GM12864 (cell line): ENCODE measurements around the gene CPNE9.

Experiments used
- DNase-seq: peaks from one replicate; pipeline ENCODE4 v3.0.0-alpha.2; 2011; ENCODE audit warnings: low read depth
- H3K4me3 ChIP-seq: 2 replicates; pipeline ENCODE4 v1.5.1; 2011; ENCODE audit warnings: mild to moderate bottlenecking, low read depth, low read length, control low read depth
- CTCF ChIP-seq: IDR thresholded peaks from 2 replicates; pipeline ENCODE4 v1.5.1; 2011; ENCODE audit warnings: low read depth, mild to moderate bottlenecking, moderate library complexity, low read length, control low read depth, inconsistent platforms; ENCODE audit errors: missing control alignments

Gene CPNE9

GRCh38 chr3:9692416-9692815 is 11.2 kb upstream of the CPNE9 start:
- no peak overlapping the region for H3K4me3 ChIP-seq
- TF ChIP-seq CTCF: no peak
- DNase-seq: no peak

DNA sequence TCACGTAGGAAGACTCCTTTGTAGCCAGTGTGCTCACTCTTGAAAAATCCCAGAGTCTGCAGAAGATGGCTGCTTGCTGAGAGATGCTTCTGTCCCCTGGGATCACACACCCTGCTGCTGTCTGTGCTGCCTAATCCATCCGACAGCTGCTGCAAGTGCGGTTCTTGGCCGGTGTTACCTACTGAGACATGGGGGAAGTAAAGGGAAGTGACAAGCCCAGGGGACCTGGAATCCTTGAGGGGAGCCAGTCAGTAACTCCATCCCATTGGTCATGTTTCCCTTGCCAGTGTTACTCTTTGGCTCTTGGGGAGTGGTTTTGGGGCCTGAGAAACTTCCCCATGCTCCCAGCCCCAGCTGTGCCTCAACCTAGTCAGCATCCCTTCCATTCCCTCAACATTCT is 8.3 kb upstream of the CPNE9 start:
- no peak for DNase-seq
- TF ChIP-seq CTCF: no peak
- H3K4me3 ChIP-seq: no peak overlapping the region

DNA sequence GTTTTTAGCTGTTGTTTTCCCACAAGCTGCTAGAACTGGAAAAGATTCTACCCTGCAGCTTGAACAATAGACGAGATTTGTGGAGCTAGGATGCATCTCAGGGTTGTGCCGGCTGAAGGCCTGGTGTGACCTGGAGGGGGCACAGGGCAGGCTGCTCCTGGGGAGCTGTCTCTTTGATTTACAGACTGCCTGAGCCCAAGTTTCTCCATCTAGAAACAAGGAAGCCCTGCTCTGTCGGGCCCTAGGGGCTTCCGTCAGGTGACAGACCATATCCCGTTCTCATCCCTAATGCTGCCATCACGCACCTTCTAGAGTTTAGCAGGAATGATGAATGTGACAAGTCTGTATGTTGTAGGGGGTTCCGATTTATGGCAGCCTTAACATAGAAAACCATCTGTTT is 7.9 kb upstream of the CPNE9 start:
- TF ChIP-seq CTCF: no peak

GRCh38 chr3:9696480-9697220 is 7.0 kb upstream of the CPNE9 start:
- no peak for TF ChIP-seq CTCF
- DNase-seq: no peak
- no peak overlapping the region for H3K4me3 ChIP-seq

More for the DNA sequence above, 7.9 kb upstream of the CPNE9 start:
- no peak overlapping the region for H3K4me3 ChIP-seq
- no peak for DNase-seq

DNA sequence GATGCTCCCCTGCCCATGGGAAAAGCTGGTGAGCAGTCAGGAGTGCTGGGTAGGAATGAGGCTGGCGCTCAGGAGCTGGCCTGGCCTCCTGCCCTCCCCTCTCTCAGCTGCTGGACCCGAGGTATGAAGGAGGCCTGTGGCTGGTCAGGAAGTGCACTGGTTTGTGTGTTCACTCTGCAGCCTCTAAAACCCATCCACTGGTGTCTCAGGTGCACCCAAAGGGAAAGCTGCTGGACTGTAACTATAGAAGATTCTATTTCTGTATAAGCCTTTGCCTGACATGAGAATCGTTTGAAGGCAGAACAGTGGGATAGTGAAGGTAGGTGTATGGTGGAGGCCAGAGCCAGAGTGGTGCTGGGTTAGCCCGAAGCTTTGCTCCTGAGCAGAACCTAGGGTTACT is 5.7 kb upstream of the CPNE9 start:
- no peak overlapping the region for H3K4me3 ChIP-seq
- DNase-seq: no peak
- TF ChIP-seq CTCF: no peak

- DNase-seq: no peak
- no peak overlapping the region for H3K4me3 ChIP-seq
- TF ChIP-seq CTCF: no peak
Measured at GRCh38 chr3:9698293-9698692, 5.3 kb upstream of the CPNE9 start.

GRCh38 chr3:9700536-9700935 is 3.1 kb upstream of the CPNE9 start:
- DNase-seq: no peak
- no peak for TF ChIP-seq CTCF
- no peak overlapping the region for H3K4me3 ChIP-seq
